ENCODE results near the gene LRRC28. TPM values are rescaled to one million over a fixed set of nuclear protein-coding genes. Genes with fewer than 3 reads are reported as not detected.

Gene LRRC28
- total and polyA plus RNA-seq, 10 of the 15 experiments (the other 5 are each of a cell fraction or from before 2014, with no cell fraction given): 21.3 to 54.9 (median 27.7) TPM

- 0 out of 2 replicates have a peak, but pooled peaks have one; percentile 37 for TF ChIP-seq MEF2A (IDR thresholded peaks at IDR 0.05; ENCODE audit: insufficient read depth, low read depth, low read length)
- TF ChIP-seq, protein P1, sequence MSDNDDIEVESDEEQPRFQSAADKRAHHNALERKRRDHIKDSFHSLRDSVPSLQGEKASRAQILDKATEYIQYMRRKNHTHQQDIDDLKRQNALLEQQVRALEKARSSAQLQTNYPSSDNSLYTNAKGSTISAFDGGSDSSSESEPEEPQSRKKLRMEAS (IDR thresholded peaks at IDR 0.05; ENCODE audit: low read depth, low read length): no peak
- no peak for TF ChIP-seq ETV6 (conservative IDR thresholded peaks at IDR 0.05 in 1 of 2, IDR thresholded peaks at IDR 0.05 in 1 of 2; ENCODE audit: borderline replicate concordance in 1 of 2, low read depth in 1 of 2)
- TF ChIP-seq BCL11A (IDR thresholded peaks at IDR 0.05; ENCODE audit: low read depth, low read length): 0 out of 2 replicates have a peak, but pooled peaks have one; percentile 62
- TF ChIP-seq NR2F1 (conservative IDR thresholded peaks at IDR 0.05): no peak
- no peak for TF ChIP-seq SRF (IDR thresholded peaks at IDR 0.05; ENCODE audit: low read depth in 2 of 2, low read length in 2 of 2)
- no peak for TF ChIP-seq LARP7 (IDR thresholded peaks at IDR 0.05)
- no peak for TF ChIP-seq ZBED1 (IDR thresholded peaks at IDR 0.05; ENCODE audit: borderline replicate concordance)
- TF ChIP-seq, protein P2, sequence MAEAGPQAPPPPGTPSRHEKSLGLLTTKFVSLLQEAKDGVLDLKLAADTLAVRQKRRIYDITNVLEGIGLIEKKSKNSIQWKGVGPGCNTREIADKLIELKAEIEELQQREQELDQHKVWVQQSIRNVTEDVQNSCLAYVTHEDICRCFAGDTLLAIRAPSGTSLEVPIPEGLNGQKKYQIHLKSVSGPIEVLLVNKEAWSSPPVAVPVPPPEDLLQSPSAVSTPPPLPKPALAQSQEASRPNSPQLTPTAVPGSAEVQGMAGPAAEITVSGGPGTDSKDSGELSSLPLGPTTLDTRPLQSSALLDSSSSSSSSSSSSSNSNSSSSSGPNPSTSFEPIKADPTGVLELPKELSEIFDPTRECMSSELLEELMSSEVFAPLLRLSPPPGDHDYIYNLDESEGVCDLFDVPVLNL (IDR thresholded peaks at IDR 0.05; ENCODE audit: low read depth, low read length): no peak
- no peak for TF ChIP-seq RAD21 (IDR thresholded peaks at IDR 0.05; ENCODE audit: insufficient read depth, low read depth, low read length)
- no peak for TF ChIP-seq HDAC2 (IDR thresholded peaks at IDR 0.05)
- peak; percentile 75; the same call in 1 of the 2 replicates for TF ChIP-seq RELB (IDR thresholded peaks at IDR 0.05; ENCODE audit: low read depth)
- TF ChIP-seq HDGF (IDR thresholded peaks at IDR 0.05): no peak
- TF ChIP-seq ZSCAN29 (IDR thresholded peaks at IDR 0.05): no peak
- TF ChIP-seq FOXM1 (IDR thresholded peaks at IDR 0.05; ENCODE audit: low read depth, low read length): peak; percentile 47; the same call in 1 of the 2 replicates
- no peak for TF ChIP-seq CBFB (IDR thresholded peaks at IDR 0.05; ENCODE audit: low read depth)
- TF ChIP-seq SUPT20H (IDR thresholded peaks at IDR 0.05; ENCODE audit: borderline replicate concordance, control insufficient read depth, low read depth, low read length): no peak
- TF ChIP-seq SIN3A (IDR thresholded peaks at IDR 0.05; ENCODE audit: low read depth, low read length): no peak
- TF ChIP-seq DPF2 (IDR thresholded peaks at IDR 0.05): peak; percentile 37; the same call in 1 of the 2 replicates
- no peak for TF ChIP-seq PBX3 (IDR thresholded peaks at IDR 0.05; ENCODE audit: insufficient replicate concordance, low read depth, low read length)
- TF ChIP-seq YBX1 (IDR thresholded peaks at IDR 0.05): no peak
- no peak for TF ChIP-seq ZNF24 (IDR thresholded peaks at IDR 0.05)
- TF ChIP-seq NFYA (IDR thresholded peaks at IDR 0.05; ENCODE audit: borderline replicate concordance, low read depth, low read length): no peak
- peak; percentile 82; the same call in 1 of the 2 replicates for TF ChIP-seq JUND (IDR thresholded peaks at IDR 0.05; ENCODE audit: low read depth, low read length)
- TF ChIP-seq SIX5 (IDR thresholded peaks at IDR 0.05; ENCODE audit: low read depth, low read length, severe bottlenecking): no peak
- peak in 1 of 2 experiments; percentile 19; a peak in 1 of 4 replicates for TF ChIP-seq BHLHE40 (IDR thresholded peaks at IDR 0.05; ENCODE audit: borderline replicate concordance in 1 of 2, low read depth in 2 of 2, low read length in 1 of 2)
- TF ChIP-seq RB1 (IDR thresholded peaks at IDR 0.05; ENCODE audit: borderline replicate concordance): no peak
- peak; percentile 99 for TF ChIP-seq ATF7 (IDR thresholded peaks at IDR 0.05; ENCODE audit: low read depth)
These were observed 11.6 kb upstream of the LRRC28 start (continued) for GRCh38 chr15:99239545-99240198.
